IPS DF 4.7 (cell line): ENCODE measurements around the gene AKAP8L.
"Not testable (repeated sequence)": the region's sequence is repeated elsewhere in the genome, so short reads cannot be mapped to it uniquely, and the experiment has no call there.

ENCODE experiments used
- DNase-seq: peaks from one replicate; pipeline ENCODE4 v3.0.0-alpha.2; 2013; ENCODE audit warnings: low spot score; ENCODE audit errors: extremely low read depth

AKAP8L gene

DNA sequence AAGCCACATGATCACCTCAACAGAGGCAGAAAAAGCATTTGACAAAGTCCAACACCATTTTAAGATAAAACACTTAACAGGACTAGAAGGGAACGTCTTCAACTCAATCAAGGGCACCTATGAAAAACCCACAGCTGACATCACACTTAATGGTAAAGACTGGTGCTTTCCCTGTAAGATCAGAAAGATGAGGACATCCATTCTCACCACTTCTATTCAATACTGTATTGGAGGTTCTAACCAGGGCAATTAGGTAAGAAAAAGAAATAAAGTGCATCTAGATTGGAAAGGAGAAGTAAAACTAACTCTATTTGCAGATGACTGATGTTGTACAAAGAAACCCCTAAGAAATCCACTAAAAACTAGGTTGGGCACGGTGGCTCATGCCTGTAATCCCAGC lies 28.0 kb downstream of the AKAP8L start:
- no peak for DNase-seq

GRCh38 chr19:15381864-15382263 lies 36.9 kb downstream of the AKAP8L start:
- DNase-seq, result no peak

DNA sequence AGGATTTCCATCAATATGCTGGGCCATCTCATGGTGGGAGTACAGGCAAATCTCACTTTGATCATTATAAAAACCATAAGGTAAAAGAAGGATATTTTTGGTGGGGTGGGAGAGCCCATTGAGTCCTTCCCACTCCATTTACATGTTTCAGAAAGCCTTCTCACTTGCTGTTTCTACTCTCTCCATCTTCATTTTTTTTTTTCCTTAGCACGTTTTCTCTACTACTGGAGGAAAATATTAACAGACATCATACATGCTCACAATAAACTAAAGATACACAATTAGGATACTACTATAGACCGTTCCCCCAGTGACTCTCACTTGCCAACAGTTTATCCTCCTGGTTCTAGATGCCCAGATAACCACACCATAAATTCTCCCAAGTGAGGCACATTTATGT lies 37.4 kb downstream of the AKAP8L start:
- DNase-seq, result no peak

GRCh38 chr19:15379999-15380647 lies 38.7 kb downstream of the AKAP8L start:
- peak; percentile 7 for DNase-seq

GRCh38 chr19:15379083-15379998 lies 39.4 kb downstream of the AKAP8L start, which contains the start of gene AKAP8:
Gene AKAP8 (minus strand): TSS chr19:15379787. CDS start chr19:15379731, 56 bp downstream.
- peak; percentile 75 for DNase-seq

DNA sequence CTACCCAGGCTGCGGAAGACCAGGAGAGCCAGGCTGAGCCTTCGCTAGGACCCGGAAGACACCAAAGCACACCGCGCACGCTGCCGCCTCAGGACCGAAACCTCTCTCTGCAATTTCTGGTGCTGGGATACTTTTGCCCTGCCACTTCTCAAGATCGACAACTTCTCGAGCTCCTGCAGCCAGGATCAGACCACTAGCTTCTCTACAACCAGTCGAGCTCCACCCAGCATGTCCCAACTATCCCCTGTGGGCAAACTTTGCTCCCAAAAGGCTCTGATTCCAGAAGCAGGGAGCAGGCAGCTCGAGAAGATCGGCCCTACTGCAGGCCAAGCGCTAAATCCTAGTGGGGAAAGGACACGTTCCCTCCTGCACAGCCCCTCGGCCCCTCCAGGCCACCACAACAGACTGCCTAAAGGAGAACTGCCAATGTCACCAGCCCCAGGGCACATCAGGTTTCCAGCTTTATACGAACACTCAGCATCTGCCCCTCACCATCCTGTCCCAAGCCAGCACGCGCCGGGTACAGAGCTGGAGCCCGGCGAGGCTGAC lies 40.2 kb downstream of the AKAP8L start:
- DNase-seq, result no peak

GRCh38 chr19:15374796-15375440 lies 43.9 kb downstream of the AKAP8L start:
- no peak for DNase-seq

DNA sequence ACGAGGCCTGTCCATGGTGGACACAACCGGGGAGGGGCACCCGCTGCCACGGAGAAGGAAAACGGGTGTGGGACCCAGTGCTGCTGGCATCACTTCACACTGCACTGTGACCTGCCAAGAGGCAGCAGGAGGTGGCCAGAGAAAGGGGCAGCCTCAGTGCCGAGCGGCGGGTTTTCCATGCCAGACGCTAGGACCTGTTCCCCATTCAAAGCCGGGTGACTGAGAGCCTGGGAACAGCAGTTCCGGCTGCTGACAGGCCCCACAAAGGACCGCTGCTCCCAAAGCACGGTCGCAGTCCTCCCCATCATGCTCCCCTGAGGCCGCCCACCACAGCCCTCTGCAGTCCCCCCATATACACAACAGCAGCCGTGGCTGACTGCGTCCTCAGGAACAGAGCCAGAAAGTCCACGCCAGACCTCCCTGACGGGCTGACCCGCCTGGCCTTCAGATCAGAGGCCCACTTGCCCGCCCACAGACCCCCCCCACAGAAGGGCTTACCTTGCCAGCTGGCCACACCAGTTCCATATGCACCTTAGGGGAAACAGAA lies 44.6 kb downstream of the AKAP8L start:
- DNase-seq, result no peak

GRCh38 chr19:15373644-15374043 lies 45.1 kb downstream of the AKAP8L start:
- DNase-seq, result no peak

DNA sequence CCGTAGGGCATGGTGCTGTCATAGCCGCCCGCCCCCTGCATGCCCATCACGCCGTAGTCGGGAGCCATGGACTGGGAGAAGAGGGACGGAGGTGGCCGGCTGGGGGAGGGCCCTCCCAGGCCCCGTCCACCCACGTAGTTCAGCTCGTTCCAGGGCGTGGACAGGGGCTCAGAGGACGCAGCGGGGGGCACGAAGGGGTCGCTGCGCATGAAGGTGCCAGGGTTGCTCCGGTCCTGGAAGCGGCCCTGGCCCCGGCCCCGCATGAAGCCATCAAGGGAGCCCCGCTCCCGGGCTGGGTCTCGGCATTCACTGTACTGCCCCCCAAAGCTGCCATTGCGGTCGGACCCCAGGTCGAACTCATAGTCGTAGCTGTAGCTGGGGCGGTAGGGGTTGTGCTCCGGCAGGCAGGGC lies 45.9 kb downstream of the AKAP8L start:
- no peak for DNase-seq

DNA sequence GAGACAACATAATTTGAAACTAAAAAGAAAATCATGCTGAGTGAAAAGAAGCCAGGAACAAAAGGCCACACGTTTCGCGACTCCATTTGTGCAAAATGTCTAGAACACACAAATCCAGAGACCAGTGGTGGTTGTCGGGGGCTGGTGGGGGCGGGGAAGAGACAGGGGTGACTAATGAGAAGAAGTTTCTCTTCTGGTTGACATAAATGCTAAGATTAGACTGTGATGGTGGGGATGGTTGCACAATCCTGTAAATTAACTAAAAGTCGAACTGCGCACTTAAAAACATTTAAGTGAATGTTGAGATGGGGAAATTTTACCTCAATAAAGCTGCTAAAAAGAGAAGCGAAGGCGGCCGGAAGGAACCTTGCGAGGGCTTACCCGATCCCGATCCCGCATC lies 46.3 kb downstream of the AKAP8L start:
- DNase-seq, result no peak

GRCh38 chr19:15371786-15372380 lies 46.9 kb downstream of the AKAP8L start:
- no peak for DNase-seq

DNA sequence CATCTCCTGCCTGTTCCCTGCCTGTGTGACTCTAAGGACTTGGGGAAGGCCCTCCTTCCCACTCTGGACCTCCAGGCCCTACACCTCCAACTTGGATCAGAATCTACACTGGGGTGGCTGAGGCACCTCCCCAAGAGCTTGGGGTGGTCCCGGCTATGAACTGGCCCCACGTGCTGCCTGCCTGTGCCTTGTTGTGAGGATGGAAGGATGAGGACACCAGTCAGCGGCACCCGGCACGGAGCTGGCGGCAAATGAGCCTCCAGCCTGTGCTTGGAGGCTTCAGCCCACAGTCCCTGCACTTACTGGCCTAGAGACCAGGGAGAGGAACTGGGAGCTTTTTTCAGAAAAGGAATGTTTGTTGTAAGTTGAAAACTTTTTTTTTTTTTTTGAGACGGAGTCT lies 47.7 kb downstream of the AKAP8L start:
- no peak for DNase-seq

DNA sequence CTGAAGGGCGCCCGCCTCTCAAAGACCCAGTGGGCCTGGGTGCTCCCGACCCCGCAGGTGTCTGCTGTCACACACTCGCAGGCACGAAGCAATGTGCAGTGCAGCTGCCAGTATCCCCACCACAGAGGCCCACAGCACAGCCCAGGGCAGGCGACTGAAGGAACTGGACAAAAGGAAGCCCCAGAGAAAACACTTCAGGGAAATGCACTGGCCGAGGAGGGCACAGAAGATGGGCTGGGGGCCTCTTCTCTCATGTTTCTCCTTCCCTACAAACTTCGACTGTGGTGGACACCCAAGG lies 49.2 kb downstream of the AKAP8L start:
- no peak for DNase-seq

- DNase-seq, result no peak
Observed at GRCh38 chr19:15368798-15369593, 49.8 kb downstream of the AKAP8L start.

DNA sequence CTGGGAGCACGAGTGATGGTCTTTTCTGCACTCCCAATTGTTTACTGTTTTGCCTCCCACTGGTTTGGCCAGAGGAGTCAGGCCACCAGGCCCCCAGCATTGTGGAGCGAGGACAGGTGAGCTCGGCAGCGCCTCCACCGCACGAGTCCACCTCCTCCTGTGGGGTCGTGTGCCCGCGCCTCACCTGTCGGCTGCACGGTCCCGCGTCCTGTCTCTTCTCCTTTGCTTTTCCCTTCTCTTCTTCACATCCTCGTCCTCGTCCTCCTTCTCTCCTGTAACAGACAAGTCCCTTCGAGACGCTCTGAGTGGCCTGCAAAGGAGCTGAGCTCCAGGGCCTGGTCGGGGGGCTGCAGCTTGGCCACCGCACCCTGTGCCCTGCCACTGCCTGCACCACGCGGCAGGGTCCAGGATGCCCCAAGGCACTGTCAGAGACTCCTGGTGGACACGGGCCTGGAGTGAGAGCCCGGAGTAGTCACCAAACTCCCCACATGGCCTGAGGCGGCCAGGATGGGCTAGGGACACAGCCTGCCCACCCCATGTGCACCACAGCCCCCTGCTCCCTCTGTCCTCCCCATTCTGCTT lies 50.6 kb downstream of the AKAP8L start:
- no peak for DNase-seq

GRCh38 chr19:15367439-15367838 lies 51.3 kb downstream of the AKAP8L start:
- DNase-seq, result no peak

DNA sequence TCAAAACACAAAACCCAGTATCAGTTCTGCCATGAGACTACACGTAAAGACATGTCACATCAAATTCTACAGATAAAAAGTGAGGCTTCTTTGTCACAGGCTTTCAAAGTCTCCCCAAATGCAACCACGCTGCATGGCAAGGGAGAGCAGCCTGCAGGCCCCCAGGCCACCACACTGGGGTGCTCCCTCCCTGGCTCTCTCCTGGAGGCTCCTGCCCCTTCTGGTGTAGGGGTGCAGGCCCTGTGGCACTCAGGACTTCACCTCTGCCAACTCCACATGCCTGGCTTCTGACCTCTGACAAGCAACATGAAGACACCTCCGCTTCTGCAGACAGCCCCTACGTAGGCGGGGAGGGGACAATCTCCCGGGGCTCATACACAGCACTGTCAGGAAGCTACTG lies 53.5 kb downstream of the AKAP8L start:
- no peak for DNase-seq

DNA sequence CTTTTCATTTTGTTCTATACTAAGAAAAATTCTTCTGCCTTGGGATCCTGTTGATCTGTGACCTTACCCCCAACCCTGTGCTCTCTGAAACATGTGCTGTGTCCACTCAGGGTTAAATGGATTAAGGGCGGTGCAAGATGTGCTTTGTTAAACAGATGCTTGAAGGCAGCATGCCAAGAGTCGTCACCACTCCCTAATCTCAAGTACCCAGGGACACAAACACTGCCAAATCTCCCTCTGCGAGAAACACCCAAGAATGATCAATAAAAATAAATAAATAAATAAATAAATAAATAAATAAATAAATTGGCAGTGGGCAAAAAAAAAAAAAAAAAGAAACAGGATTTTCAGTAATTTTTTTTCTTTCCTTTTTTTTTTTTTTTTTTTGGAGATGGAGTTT lies 55.0 kb downstream of the AKAP8L start:
- not testable (repeated sequence) for DNase-seq

- DNase-seq, result not testable (repeated sequence)
Observed at GRCh38 chr19:15363048-15363447, 55.7 kb downstream of the AKAP8L start.
